PFSK-1 (cell line): ENCODE measurements around the gene DAPP1.

Experiments used
- FOXP2 ChIP-seq: optimal IDR thresholded peaks from 2 replicates; pipeline ENCODE3; 2011; ENCODE audit warnings: borderline replicate concordance, control low read depth, inconsistent platforms; ENCODE audit not compliant: insufficient read depth; ENCODE audit errors: extremely low read length, extremely low read depth
- POLR2AphosphoS5 ChIP-seq: IDR thresholded peaks from 2 replicates; pipeline ENCODE4 v1.6.1; 2012; ENCODE audit warnings: low read depth, mild to moderate bottlenecking, control low read depth, low read length, moderate library complexity
- REST ChIP-seq, 2 experiments: IDR thresholded peaks; 2 replicates each; pipeline versions ENCODE4 v1.6.1 to v1.8.0; 2011 to 2012; ENCODE audit warnings: low read depth in 2 of 2, low read length in 2 of 2, control low read depth in 1 of 2, inconsistent platforms in 1 of 2, mild to moderate bottlenecking in 1 of 2, moderate library complexity in 1 of 2; ENCODE audit not compliant: insufficient read depth in 1 of 2
- SIN3A ChIP-seq: IDR thresholded peaks from 2 replicates; pipeline ENCODE4 v1.6.1; 2012; ENCODE audit warnings: mild to moderate bottlenecking, low read length, moderate library complexity, borderline replicate concordance; ENCODE audit not compliant: insufficient read depth
- TAF1 ChIP-seq: IDR thresholded peaks from 2 replicates; pipeline ENCODE4 v1.6.1; 2012; ENCODE audit warnings: low read length, control low read depth, borderline replicate concordance; ENCODE audit not compliant: insufficient read depth

Gene DAPP1

GRCh38 chr4:99876946-99877345, 60.3 kb downstream of the DAPP1 start:
- TF ChIP-seq REST (IDR thresholded peaks at IDR 0.05; ENCODE audit: insufficient read depth in 1 of 2, low read depth in 2 of 2, low read length in 2 of 2) (no peak), FOXP2 (no peak), SIN3A (no peak), POLR2AphosphoS5 (no peak), TAF1 (no peak)

GRCh38 chr4:99878604-99879003, 62.0 kb downstream of the DAPP1 start:
- no peak for TF ChIP-seq SIN3A
- no peak for TF ChIP-seq REST (IDR thresholded peaks at IDR 0.05; ENCODE audit: insufficient read depth in 1 of 2, low read depth in 2 of 2, low read length in 2 of 2)
- TF ChIP-seq FOXP2 = no peak
- no peak for TF ChIP-seq POLR2AphosphoS5
- no peak for TF ChIP-seq TAF1

- TF ChIP-seq POLR2AphosphoS5 = no peak
- TF ChIP-seq SIN3A = no peak
- TF ChIP-seq FOXP2 = no peak
- TF ChIP-seq REST (IDR thresholded peaks at IDR 0.05; ENCODE audit: insufficient read depth in 1 of 2, low read depth in 2 of 2, low read length in 2 of 2) = no peak
- no peak for TF ChIP-seq TAF1
Observed at GRCh38 chr4:99879458-99879857, 62.8 kb downstream of the DAPP1 start.

- TF ChIP-seq SIN3A = no peak
Observed at GRCh38 chr4:99885063-99885664, 68.5 kb downstream of the DAPP1 start.

GRCh38 chr4:99885687-99886086, 69.1 kb downstream of the DAPP1 start:
- TF ChIP-seq FOXP2 = no peak
- TF ChIP-seq TAF1 = no peak
- TF ChIP-seq SIN3A = no peak
- no peak for TF ChIP-seq POLR2AphosphoS5
- TF ChIP-seq REST (IDR thresholded peaks at IDR 0.05; ENCODE audit: insufficient read depth in 1 of 2, low read depth in 2 of 2, low read length in 2 of 2) = no peak
